ENCODE results near the gene ARMC6.

ARMC6 gene

DNA sequence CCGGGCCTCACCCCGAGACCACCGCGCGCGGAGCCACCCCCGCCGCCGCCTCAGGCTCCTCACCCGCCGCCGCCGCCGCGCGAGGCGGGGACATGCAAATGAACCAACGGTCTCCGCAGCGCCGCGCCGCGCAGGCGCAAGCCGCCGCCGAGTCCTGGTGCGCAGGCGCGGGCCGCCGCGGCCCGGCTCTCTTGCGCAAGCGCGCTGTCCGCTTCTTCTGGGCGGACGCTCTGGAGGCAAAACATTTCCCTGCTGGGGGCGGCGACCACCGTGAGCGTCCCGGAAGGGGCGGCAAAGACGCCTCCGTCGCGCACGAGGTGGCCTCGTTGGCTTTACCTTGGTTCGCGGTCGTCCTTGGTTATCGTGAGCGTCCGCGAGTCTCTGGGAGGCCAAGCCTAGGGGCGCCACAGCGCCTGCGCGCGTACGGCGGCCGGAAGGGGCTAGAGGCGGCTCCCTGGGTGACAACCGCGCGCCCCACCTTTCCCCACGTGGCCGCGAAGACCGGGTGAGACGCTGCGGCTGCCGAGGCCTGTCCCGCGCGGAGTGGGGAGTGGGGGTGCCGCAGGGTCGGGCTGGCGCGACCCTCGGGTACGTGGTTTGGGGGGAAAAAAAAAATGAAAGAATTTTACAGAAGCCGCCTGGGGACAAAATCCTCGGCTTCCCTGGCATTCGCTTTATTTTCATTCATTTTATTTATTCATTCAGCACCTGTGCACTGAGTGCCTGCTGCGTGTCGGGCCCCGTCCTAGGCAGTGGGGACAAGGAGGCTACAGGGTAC lies at the start of gene ARMC6, which contains the start of gene SUGP2:
Gene ARMC6 (plus strand): TSS at position 178 of the 778 bp plus-strand sequence. CDS start 607 bp downstream, outside the sequence.
Gene SUGP2 (minus strand): TSS at position 92 of the 778 bp plus-strand sequence. CDS start 2,446 bp downstream, outside the sequence.
- peak; percentile 99 for DNase-seq (ENCODE audit: low spot score)
- TF ChIP-seq, protein P1, sequence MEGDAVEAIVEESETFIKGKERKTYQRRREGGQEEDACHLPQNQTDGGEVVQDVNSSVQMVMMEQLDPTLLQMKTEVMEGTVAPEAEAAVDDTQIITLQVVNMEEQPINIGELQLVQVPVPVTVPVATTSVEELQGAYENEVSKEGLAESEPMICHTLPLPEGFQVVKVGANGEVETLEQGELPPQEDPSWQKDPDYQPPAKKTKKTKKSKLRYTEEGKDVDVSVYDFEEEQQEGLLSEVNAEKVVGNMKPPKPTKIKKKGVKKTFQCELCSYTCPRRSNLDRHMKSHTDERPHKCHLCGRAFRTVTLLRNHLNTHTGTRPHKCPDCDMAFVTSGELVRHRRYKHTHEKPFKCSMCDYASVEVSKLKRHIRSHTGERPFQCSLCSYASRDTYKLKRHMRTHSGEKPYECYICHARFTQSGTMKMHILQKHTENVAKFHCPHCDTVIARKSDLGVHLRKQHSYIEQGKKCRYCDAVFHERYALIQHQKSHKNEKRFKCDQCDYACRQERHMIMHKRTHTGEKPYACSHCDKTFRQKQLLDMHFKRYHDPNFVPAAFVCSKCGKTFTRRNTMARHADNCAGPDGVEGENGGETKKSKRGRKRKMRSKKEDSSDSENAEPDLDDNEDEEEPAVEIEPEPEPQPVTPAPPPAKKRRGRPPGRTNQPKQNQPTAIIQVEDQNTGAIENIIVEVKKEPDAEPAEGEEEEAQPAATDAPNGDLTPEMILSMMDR (IDR thresholded peaks at IDR 0.05; ENCODE audit: extremely low read depth, missing control alignments) = no peak

DNA sequence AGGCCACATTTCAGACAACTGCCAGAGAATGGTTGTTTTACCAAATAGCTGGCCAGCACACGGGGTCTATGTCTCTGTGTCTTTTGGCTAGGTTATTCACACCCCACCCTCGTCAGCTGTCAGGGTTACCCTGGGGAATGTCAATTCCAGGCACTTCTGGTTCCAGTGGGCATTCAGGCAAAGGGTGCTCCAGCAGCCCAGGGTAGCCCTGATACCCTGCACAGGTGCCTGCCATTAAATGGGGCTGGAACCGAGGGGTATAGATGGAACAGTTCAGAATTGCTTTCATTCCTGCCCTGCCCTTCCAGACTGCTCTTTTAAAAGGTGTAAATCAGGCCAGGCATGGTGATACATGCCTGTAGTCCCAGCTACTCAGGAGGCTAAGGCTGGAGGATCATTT lies 49.2 kb upstream of the ARMC6 start:
- TF ChIP-seq, protein P1 (IDR thresholded peaks at IDR 0.05; ENCODE audit: extremely low read depth, missing control alignments) = no peak
- DNase-seq (ENCODE audit: low spot score) = no peak

DNA sequence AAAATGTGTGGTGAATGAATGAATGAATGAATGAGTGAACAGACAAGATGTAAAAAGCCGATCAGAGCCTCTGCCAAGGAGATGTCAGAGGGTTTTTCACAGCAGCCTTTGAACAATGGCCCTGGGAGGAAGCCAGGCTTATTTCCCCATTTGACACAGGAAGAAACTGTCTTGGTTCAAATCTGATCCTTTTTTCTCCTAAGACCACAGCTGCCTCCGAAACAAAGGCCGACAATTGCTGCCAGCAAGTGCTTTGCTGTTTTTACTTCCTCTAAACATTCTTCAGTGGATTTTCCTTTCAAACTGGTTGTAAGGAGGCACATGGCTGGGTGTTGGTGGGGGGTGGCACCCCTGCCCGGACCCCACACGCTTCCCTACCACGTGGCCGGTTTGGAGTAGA lies 48.1 kb upstream of the ARMC6 start:
- DNase-seq (ENCODE audit: low spot score) = no peak
- TF ChIP-seq, protein P1 (IDR thresholded peaks at IDR 0.05; ENCODE audit: extremely low read depth, missing control alignments) = no peak

DNA sequence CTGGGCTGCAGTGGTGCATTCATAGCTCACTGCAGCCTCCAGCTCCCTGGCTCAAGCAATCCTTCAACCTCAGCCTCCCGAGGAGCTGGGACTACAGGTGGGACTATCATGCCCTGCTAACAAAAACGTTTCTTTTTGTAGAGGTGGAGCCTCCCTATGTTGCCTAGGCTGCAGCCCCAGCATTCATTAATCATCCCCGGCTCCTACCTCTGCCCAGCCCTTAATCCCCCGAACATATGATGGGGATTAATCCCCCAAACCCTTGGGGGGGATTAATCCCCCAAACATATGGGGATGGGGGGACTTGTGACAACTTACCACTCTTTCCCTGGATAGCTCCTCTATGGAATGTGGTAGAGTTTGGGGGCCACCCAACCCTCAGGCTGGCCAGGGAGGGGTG lies 45.9 kb upstream of the ARMC6 start:
- TF ChIP-seq, protein P1 (IDR thresholded peaks at IDR 0.05; ENCODE audit: extremely low read depth, missing control alignments) = no peak
- no peak for DNase-seq (ENCODE audit: low spot score)

DNA sequence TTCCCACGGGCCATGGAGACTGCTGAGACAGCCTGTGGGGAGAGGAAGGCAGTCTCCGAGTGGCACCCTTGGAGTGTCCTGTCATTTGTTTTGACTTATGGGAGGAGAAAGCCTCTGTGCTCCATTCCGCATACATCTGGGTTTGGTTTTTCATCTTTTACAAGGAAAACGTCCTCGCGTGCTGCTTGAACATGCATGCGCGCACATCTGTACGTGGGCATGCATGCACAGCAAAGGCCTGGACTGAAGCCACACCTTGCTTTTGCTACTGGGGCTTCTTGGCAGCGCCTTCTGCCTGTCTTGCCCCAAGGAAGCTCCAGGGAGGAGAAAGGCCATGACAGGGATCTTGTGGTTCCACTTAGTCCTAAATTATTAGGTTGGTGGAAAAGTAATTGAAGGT lies 44.1 kb upstream of the ARMC6 start:
- TF ChIP-seq, protein P1 (IDR thresholded peaks at IDR 0.05; ENCODE audit: extremely low read depth, missing control alignments) = no peak
- DNase-seq (ENCODE audit: low spot score) = no peak

DNA sequence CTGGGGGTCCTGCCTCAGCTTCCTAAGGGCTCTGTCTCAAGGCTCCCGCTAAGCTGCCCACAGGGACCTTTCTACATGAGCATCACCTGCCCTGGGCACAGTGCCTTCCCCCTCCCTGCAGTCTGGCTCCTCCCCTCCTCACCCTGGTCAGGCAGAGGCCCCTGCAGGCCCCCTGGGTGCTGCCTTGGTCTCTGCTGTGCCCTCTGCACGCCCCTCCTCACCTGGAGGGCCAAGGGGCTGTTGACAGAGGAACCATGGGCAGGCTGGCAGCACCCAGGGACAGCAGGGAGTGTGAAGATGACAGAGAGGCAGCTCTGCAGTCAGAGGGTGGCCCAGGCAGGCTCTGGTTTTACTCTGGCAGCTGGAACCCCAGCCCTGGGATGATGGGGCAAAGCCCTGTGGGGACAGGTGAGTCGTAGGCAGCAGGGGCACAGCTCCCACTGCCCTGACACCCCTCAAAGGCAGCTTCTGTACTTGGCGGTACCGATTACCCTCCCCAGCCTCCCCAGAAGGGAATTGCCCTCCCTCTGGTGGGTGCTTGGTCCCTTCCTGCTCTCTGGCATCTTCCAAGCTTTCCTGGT lies 43.2 kb upstream of the ARMC6 start:
- DNase-seq (ENCODE audit: low spot score) = no peak
- TF ChIP-seq, protein P1 (IDR thresholded peaks at IDR 0.05; ENCODE audit: extremely low read depth, missing control alignments) = no peak

DNA sequence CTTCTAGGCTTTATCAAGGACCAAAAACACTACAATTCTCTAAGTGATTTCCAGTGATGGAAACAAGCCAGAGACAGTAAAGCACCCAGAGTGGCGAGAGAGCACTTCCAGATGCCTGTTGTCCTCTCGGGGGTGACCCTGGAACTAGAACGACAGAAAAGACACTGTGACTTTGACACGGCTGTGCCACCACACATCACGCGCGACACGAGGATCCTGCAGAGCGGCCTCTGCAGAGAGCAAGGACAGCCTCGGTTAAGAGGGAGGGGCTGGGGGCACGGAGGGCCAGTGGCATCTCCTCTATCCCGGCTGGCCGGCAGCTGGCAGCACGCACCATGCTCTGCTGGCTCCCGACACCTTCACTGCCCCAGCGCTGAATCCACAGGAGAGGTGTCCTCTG lies 42.4 kb upstream of the ARMC6 start:
- no peak for DNase-seq (ENCODE audit: low spot score)
- TF ChIP-seq, protein P1 (IDR thresholded peaks at IDR 0.05; ENCODE audit: extremely low read depth, missing control alignments) = no peak
